ENCODE measurements around the gene TOM1L2. TPM values are rescaled to one million over a fixed set of nuclear protein-coding genes. Genes with fewer than 3 reads are reported as not detected.

Gene TOM1L2
- total and polyA plus RNA-seq, 12 donors: 46.4 to 331 (median 273) TPM

GRCh38 chr17:17930674-17931073, 41.5 kb downstream of the TOM1L2 start:
- H3K27ac ChIP-seq: peak overlapping the region in 2 of 10 donors; percentile 21 to 89
- TF ChIP-seq, protein P1, sequence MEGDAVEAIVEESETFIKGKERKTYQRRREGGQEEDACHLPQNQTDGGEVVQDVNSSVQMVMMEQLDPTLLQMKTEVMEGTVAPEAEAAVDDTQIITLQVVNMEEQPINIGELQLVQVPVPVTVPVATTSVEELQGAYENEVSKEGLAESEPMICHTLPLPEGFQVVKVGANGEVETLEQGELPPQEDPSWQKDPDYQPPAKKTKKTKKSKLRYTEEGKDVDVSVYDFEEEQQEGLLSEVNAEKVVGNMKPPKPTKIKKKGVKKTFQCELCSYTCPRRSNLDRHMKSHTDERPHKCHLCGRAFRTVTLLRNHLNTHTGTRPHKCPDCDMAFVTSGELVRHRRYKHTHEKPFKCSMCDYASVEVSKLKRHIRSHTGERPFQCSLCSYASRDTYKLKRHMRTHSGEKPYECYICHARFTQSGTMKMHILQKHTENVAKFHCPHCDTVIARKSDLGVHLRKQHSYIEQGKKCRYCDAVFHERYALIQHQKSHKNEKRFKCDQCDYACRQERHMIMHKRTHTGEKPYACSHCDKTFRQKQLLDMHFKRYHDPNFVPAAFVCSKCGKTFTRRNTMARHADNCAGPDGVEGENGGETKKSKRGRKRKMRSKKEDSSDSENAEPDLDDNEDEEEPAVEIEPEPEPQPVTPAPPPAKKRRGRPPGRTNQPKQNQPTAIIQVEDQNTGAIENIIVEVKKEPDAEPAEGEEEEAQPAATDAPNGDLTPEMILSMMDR (IDR thresholded peaks at IDR 0.05): no peak
- no peaks in the 10 kb centered on the region for H3K36me3 ChIP-seq

DNA sequence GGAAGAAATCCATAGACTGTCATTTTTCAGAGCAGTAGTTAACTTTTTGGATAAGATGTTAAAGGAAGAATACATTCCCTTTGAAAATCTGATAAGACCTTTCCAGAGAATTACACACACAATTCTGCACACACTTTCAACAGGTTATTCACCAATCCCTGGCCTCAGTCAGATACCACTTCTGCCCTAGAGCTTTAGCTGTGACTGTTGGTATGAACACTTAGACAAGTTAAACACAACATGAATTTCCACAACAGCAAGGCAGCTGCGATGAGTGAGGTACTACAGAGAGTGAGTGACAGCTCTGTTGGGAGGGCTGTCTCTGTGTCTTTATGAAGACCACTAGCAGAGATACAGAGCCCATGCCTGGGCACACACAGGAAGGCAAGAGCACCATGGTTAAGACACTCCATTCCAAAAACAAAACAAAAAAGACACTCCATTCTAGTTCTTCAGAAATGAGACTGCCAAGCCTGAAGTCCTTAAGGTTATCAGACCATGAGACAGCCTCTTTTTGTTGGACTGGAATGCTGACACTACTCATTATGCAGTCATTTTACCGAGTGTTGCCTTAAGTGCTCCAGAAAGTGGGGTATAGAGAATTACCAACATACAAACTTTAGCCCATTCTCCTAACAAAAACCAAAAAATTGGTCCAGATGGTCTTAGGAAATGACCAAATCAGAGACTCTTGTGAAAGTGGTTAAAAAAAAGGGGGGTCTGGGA, 42.4 kb downstream of the TOM1L2 start:
- WGBS, 2 donors: 22 to 46% methylated on average over 2 of the region's 2 CpGs
- no peaks in the 10 kb centered on the region for H3K36me3 ChIP-seq
- peaks cover 10 to 91% (median 61%) of the 10 kb centered on the region in 9 donors for H3K4me1 ChIP-seq

More at GRCh38 chr17:17930674-17931073, 41.5 kb downstream of the TOM1L2 start:
- no peaks in the 10 kb centered on the region for H3K9me3 ChIP-seq
- H3K27me3 ChIP-seq: no peaks in the 10 kb centered on the region
- ATAC-seq (no peak), DNase-seq (no peak)
- intact Hi-C loops (cut with DNase I): loop anchor here in 1 of 10 donors (5.0 kb wide), 1 partner anchor 42 kb away; the partner anchor contains the start of genes DRC3 and TOM1L2
- no peak overlapping the region for H3K4me3 ChIP-seq
- peaks cover 11 to 97% (median 66%) of the 10 kb centered on the region in 9 donors for H3K4me1 ChIP-seq

DNA sequence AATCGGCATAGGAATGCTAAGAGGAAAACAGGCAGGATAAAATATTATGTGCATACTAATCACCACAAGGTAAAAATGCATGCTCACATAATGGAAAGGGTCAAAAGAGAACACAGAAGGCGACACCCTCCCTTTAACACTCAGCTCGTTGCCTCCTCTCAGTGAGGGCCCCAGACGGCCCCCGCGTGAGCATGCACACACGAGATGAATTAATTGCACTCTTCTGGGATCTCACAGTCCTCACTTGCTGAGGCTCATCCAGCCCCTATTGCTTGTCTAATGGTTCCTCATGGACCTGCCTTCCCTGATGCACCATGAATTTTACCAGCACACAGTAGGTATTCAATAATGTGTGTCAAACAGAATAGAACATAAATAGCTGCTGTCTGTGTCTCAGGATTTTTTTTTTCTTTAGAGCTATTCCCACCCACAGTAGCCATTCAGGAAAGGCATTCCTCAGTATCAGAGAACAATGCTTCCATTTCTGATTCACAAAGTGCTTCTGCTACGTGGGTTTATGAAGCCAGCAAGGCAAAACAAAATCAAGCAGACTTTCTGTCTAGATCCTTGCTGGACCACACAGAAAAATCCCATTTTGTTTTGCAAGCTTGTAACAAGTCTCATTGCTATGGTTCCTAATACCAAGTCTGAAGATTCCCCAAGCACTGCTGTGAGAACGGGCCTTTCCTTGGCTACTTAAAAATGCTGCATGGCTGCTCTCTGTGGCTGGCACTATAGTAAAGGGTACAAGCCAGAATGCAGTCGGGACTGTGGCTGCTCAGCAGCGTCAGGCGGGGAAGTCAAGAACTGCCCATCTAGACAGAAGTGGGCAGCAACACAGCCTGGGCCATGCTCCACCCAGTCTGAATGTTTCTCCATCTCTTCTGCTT, 43.6 kb downstream of the TOM1L2 start:
- peaks cover 10 to 85% (median 51%) of the 10 kb centered on the region in 9 donors for H3K4me1 ChIP-seq
- no peaks in the 10 kb centered on the region for H3K36me3 ChIP-seq
- H3K27me3 ChIP-seq: no peaks in the 10 kb centered on the region
- TF ChIP-seq, protein P1 (IDR thresholded peaks at IDR 0.05): no peak
- peak overlapping the region in 8 of 10 donors; percentile 43 to 89 (median 66) for H3K27ac ChIP-seq
- H3K4me3 ChIP-seq: no peak overlapping the region
- 36 to 43% methylated on average over 12 of the region's 12 CpGs for WGBS, 2 donors
- DNase-seq (no peak), ATAC-seq (peak; percentile 40 to 68 (median 56))
- H3K9me3 ChIP-seq: no peaks in the 10 kb centered on the region
- intact Hi-C loops (cut with DNase I): loop anchor here in 1 of 10 donors (5.0 kb wide), 1 partner anchor 44 kb away; the partner anchor contains the start of genes DRC3 and TOM1L2

More for the DNA sequence above, 42.4 kb downstream of the TOM1L2 start:
- no peak for DNase-seq
- H3K27ac ChIP-seq: peak overlapping the region in 8 of 10 donors; percentile 21 to 89 (median 66)
- intact Hi-C loops (cut with DNase I): loop anchor here in 2 of 10 donors (5.0 kb wide), 1 partner anchor 42 kb away; the partner anchor contains the start of genes DRC3 (in 2 of the 2) and TOM1L2 (in 2 of the 2)
- H3K4me3 ChIP-seq: no peak overlapping the region
- no peaks in the 10 kb centered on the region for H3K27me3 ChIP-seq
- no peaks in the 10 kb centered on the region for H3K9me3 ChIP-seq
- TF ChIP-seq, protein P1 (IDR thresholded peaks at IDR 0.05): no peak
- peak in 5 of 8 donors; percentile 25 to 43 (median 32) for ATAC-seq

Data from heart right ventricle (tissue), 16 donors.